Fibroblast of the aortic adventitia (primary cell): ENCODE data around the gene CCN6. TPM values are rescaled to one million over a fixed set of nuclear protein-coding genes. Genes with fewer than 3 reads are reported as not detected.
"Not testable (repeated sequence)": the region's sequence is repeated elsewhere in the genome, so short reads cannot be mapped to it uniquely, and the experiment has no call there.

Experiments
- DNase-seq: peaks from one replicate; pipeline ENCODE4 v3.0.0-alpha.2; 2010; ENCODE audit warnings: low read depth
- H3K4me3 ChIP-seq: 2 replicates; pipeline ENCODE4 v1.5.1; 2011; ENCODE audit warnings: low read depth, mild to moderate bottlenecking, control low read depth, low read length, moderate library complexity
- total RNA-seq: library from RNA; depleted of rRNA; stranded (reverse); fragments of >200 nt; gene quantifications from 2 replicates; pipeline ENCODE4 v1.2.3, GENCODE V29; 2012; ENCODE audit warnings: low replicate concordance
- TF ChIP-seq, protein P1 (sequence below): IDR thresholded peaks from 2 replicates; pipeline ENCODE4 v1.5.1; 2011; ENCODE audit warnings: mild to moderate bottlenecking, low read length, control low read depth, inconsistent platforms; ENCODE audit not compliant: insufficient read depth

The CCN6 gene
- total RNA-seq, 1 donor, result not detected

DNA sequence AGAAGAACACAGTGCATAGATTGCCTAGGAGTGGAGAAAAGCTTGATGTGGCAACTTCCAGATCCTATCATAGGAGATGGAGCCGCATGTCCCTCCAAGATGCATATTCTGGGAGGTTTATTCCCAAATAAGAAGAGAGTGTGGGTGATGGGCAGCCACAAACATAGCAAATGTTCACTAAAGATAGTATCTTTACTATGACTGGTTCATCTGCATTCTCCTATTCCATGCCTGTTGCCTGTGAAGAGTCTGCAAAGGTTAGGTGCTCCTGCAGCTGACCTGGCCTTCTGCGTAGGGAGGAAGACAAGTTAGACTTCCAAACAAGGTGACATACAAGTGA is 14.5 kb upstream of the CCN6 start:
- TF ChIP-seq, protein P1, sequence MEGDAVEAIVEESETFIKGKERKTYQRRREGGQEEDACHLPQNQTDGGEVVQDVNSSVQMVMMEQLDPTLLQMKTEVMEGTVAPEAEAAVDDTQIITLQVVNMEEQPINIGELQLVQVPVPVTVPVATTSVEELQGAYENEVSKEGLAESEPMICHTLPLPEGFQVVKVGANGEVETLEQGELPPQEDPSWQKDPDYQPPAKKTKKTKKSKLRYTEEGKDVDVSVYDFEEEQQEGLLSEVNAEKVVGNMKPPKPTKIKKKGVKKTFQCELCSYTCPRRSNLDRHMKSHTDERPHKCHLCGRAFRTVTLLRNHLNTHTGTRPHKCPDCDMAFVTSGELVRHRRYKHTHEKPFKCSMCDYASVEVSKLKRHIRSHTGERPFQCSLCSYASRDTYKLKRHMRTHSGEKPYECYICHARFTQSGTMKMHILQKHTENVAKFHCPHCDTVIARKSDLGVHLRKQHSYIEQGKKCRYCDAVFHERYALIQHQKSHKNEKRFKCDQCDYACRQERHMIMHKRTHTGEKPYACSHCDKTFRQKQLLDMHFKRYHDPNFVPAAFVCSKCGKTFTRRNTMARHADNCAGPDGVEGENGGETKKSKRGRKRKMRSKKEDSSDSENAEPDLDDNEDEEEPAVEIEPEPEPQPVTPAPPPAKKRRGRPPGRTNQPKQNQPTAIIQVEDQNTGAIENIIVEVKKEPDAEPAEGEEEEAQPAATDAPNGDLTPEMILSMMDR, result no peak
- no peak overlapping the region for H3K4me3 ChIP-seq

DNA sequence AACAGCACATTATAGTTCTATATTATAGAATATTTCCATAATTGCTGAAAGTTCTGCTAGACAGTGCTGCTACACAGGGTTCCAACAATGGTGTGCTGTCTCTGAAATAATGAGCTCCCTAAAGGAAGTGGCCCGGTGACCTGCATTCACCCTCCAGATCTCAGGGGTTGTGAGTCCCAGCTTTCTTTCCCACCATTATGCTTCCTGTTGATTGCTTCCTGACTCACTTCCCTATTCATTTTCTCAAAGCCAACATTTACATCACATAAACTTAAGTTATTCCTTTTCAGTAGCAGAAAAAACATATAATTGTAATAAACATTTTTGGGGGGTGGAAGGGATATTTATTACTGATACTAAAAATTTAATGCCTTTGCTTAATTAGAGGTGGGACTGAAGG is 12.9 kb upstream of the CCN6 start:
- no peak overlapping the region for H3K4me3 ChIP-seq
- no peak for DNase-seq
- TF ChIP-seq, protein P1, result no peak

More for the DNA sequence above, 14.5 kb upstream of the CCN6 start:
- DNase-seq, result no peak

DNA sequence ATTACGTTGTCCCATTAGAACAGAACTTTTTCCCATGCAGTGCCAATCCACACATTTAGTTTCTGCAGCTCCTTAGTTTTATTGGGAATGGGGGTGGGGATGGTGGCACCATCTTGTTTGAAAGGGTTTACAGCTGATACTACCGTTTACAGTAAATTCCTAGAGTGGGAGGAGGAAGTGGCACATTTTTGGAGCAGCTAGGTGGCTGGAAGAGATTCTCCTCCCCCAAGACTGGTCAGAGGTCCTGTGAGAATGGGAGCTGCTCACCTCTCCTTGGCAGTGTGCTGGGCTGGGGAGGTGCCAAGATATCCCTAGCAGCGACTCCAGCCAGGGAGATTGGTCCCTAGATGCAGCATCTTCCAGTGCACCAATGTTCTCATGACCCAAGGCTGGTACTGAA is 12.4 kb upstream of the CCN6 start:
- TF ChIP-seq, protein P1, result no peak
- no peak overlapping the region for H3K4me3 ChIP-seq
- no peak for DNase-seq

DNA sequence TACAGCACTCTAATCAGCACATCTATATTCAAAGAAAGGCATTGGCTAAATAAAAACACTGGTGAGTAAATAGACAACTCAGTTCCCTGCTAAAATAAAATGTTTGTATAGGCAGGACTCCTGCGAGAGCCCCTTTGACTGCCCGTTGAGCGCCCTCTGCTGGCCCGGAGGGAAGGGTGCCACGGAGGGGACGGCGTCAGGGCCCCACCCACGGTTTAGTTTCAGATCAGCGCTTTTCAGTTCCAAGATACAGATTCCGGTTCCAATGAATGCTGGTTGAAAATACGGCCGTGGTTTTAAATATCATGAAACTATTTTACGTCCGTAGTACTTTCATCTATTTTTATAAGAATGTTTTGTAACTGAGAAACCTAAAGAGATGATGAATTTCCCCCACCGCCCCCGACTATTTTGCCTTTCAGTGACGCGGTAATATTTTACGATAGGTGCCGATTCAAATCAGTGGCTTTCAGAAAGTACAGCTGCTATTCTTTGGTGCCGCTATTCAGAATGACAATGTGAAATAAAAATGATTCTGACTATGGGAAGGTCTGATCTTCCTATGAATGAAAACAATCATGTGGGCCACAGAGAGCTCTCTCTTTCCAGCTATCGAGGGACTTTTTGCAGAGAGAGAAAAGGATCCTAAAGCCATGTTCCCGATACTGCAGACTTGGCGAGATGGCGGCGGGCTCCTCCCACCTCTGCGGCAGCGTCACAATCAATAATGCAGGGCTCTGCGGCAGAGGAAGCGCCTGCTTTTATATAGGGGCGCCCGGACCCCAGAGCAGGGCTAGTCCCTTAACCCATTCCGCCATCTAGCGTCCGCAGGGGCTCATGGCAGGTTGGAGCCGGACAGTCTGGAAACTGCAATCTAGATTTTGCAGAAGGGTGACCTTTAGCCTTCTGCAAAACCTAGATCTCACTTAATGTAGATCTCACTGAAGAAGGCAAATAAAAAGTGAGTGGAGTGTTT is 10.6 kb upstream of the CCN6 start:
- TF ChIP-seq, protein P1, result peak; percentile 98
- peak; percentile 91 for DNase-seq
- H3K4me3 ChIP-seq, result peak overlapping the region; percentile 71

DNA sequence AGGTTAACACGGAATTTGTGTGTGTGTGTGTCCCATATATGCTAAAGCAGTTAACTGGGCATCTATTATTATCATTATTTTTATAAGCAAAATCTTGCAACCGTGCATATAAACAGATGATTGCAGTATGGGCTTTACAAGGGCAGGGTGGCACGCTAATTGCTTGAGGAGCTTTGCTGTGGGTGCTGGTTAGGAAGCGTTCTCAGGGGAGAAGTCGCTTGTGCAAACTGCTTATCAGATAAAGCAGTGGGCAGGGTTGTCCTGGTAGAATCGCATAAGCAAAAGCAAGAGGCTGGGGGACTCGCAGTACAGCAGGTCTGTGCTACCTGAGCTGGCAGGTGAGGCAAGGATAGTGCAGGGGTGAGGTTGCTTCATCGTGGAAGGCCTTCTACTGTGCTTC is 9.7 kb upstream of the CCN6 start:
- no peak for DNase-seq
- TF ChIP-seq, protein P1, result no peak
- no peak overlapping the region for H3K4me3 ChIP-seq

DNA sequence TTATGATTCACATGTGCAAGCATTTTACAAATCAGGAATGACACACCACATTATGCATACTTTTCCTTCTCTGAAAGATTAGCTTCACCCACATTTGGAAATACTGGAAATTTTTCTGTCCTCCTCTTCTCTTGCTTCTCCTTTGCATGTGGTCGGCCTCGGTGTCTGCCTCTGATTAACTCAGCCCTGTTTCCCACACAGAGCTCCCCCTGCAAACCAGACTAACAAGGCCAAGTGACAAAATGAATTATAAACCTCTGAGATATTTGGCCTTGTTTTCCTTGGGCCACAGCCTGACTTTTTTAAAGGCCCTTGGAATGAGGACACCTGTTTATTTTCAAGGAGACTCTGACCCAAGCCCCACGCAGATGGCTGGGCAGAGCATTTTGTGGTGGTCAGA is 9.0 kb upstream of the CCN6 start:
- TF ChIP-seq, protein P1, result no peak
- peak; percentile 98 for DNase-seq
- no peak overlapping the region for H3K4me3 ChIP-seq

DNA sequence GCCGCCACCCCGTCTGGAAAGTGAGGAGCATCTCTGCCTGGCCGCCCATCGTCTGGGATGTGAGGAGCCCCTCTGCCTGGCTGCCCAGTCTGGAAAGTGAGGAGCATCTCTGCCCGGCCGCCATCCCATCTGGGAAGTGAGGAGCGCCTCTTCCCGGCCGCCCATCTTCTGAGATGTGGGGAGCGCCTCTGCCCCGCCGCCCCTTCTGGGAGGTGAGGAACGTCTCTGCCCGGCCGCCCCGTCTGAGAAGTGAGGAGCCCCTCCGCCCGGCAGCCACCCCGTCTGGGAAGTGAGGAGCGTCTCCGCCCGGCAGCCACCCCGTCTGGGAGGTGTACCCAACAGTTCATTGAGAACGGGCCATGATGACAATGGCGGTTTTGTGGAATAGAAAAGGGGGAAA is 6.4 kb upstream of the CCN6 start:
- H3K4me3 ChIP-seq, DNase-seq: not testable (repeated sequence)
